GM12874 (cell line): ENCODE data around the gene VPS54.

Experiments used
- TF ChIP-seq, protein P1 (sequence below): IDR thresholded peaks from 2 replicates; pipeline ENCODE4 v1.5.1; 2011; ENCODE audit warnings: low read depth, mild to moderate bottlenecking, control low read depth, low read length, moderate library complexity; ENCODE audit not compliant: insufficient read depth

The VPS54 gene

DNA sequence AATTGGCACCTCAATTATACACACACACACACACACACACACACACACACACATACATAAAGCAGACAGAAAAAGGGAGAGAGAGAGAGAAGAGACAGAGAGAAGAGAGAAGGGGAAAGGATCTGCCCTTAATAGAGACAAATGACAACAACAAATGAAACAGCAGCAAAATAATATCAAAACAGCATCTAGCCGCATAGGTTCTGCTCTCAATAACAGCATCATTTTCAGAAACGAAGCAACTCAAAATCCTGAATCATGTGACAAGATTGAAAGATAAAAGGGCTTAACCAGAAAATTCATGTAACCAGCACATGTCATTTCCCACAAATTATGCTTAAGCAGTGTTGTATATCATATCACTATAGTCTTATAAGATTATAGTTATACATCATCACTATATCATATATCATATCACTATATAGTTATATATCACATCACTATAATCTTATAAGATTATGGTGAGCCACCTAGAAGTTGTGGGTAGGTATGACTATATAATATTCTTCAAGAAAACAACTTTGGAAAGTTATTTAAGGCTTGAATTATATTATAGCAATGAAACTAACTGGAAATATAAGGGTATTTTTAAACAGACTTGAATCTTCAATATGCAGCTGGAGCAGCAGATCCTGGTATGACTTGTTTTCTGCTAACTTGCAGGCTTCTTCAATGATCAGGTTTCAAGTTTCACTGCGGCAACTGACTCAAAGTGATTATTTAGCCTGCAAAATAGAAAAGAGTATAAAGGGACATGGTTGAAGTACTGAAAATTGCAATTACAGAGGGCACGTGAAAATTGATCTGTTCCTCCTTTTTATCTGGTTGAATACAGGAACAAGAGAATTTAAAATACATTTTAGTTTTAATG, 16.1 kb upstream of the VPS54 start:
- TF ChIP-seq, protein P1, sequence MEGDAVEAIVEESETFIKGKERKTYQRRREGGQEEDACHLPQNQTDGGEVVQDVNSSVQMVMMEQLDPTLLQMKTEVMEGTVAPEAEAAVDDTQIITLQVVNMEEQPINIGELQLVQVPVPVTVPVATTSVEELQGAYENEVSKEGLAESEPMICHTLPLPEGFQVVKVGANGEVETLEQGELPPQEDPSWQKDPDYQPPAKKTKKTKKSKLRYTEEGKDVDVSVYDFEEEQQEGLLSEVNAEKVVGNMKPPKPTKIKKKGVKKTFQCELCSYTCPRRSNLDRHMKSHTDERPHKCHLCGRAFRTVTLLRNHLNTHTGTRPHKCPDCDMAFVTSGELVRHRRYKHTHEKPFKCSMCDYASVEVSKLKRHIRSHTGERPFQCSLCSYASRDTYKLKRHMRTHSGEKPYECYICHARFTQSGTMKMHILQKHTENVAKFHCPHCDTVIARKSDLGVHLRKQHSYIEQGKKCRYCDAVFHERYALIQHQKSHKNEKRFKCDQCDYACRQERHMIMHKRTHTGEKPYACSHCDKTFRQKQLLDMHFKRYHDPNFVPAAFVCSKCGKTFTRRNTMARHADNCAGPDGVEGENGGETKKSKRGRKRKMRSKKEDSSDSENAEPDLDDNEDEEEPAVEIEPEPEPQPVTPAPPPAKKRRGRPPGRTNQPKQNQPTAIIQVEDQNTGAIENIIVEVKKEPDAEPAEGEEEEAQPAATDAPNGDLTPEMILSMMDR: no peak

DNA sequence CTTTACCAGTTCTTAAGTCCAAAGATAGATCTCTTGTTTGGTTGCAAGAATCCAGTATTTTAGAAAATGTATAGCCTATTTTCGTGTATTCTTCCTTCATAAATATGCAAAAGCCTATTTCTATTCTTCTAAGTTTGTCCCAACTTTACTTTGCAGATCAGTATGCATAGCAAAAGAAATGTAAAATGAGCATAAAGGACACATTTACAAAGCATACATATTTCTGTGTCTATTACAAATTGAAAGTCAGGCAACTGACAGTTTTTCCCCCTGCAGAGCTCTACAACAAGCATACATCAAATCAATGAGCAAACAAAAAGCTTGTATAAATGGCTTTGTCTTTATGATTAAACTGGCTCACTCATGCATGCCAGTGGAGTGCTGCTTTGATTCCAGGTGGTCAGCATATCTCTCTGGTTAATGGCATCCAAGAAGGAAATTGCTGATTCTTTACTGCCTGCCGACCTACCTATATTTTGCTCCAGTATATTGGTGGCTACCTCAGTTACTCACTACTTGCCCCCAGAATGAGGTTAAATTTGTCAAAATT, 10.0 kb upstream of the VPS54 start:
- TF ChIP-seq, protein P1: no peak

DNA sequence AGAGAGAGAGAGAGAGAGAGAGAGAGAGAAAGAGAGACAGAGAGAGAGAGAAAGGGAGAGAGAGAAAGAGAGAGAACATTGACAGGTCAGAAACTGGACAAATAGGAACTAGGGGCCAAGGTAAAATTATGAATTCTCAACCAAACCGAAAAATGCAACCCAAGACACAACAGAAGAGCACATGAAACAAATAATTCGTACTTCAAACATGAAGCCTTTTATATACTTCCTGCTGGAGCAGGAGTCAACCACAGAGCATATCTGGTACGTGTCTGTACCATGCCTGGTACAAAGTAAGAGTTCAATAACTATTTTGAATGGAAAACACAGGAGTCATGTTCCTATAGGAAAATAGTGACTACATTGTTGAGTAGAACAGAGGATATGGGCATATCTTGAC, 6.5 kb upstream of the VPS54 start:
- TF ChIP-seq, protein P1: no peak

DNA sequence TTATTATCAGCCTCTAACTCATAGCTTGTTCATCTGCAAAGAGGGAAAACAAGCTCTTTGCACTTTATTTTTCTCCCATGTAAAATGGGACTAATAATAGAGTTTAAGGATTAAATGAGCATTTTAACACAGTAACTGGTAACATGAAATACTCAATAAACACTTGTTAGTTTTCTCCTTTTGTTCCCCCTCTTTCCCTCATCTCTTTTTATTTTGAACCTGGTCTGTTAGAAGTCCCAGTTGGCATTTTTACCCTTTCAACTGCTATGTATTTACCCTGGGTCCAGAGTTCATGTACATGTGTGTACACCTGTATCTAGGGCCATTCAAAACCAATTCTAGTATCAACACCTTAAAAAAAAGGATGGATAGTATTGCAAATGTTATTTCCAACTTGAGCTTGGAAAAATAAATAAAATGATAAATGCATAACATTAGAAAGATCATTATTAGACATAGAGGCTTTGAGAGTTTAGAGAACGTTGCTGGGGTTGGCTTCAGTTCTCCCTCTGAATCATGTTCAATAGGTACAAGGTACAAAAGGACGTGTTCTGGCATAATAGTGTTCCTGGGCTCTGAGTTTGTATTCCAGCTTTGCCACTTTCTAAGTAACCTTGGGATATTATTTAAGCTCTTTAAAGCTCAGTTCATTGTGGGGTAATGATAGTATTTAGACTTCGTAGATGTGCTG, 5.2 kb upstream of the VPS54 start:
- TF ChIP-seq, protein P1: no peak

DNA sequence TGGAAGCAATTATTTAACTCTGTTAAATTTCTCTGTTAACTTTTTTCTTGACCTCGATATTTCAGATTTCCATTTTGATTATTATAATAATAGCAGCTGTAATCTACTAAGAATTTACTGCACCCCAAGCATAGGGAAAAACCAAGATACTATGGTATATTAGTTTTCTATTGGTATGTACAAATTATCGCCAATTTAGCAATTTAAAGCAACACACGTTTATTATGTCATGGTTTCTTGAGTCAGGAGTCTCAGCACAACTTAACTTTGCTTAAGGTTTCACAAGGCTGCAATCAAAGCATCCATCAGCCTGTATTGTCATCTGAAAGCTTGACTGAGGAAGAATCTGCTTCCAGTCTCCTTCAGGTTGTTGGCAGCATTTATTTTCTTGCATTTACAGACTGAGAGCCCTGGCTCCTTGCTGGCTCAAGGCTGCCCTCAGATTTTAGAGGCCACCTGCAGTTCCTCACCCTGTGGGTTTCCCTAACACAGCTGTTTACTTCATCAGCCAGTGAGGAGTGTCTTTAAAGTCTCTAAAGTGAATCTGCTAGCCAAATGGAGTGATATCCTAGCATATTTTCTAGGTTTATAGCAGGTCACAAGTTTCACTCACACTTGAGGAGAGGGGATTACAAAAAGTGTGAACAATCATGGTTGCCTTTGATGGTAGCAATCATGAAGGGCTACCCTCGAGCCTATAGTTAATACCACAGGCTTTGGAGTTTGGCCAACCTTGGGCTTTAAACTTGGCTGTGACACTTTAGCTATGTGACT, 4.4 kb upstream of the VPS54 start:
- TF ChIP-seq, protein P1: 0 out of 2 replicates have a peak, but pooled peaks have one; percentile 9

DNA sequence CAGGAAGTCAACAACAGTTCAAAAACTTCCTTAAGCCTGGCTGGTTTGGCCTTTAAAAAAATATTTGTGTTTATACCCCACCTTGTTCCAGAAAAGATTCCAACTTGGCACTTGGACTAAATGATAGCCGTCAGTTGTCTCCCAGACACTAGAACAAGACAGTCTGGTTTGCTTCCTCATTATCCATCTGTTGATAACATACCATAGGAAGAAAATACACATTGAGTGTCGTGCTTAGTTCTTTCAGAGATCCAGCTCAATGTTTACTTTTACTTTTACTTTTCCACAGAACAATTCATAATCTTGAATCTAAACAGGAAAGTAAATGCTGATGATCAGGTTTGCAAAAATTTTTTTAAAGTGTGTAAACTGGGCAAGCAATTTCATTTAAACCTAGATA, 2.4 kb upstream of the VPS54 start:
- TF ChIP-seq, protein P1: no peak
